ENCODE measurements around the gene MRPL53.

MRPL53 gene

DNA sequence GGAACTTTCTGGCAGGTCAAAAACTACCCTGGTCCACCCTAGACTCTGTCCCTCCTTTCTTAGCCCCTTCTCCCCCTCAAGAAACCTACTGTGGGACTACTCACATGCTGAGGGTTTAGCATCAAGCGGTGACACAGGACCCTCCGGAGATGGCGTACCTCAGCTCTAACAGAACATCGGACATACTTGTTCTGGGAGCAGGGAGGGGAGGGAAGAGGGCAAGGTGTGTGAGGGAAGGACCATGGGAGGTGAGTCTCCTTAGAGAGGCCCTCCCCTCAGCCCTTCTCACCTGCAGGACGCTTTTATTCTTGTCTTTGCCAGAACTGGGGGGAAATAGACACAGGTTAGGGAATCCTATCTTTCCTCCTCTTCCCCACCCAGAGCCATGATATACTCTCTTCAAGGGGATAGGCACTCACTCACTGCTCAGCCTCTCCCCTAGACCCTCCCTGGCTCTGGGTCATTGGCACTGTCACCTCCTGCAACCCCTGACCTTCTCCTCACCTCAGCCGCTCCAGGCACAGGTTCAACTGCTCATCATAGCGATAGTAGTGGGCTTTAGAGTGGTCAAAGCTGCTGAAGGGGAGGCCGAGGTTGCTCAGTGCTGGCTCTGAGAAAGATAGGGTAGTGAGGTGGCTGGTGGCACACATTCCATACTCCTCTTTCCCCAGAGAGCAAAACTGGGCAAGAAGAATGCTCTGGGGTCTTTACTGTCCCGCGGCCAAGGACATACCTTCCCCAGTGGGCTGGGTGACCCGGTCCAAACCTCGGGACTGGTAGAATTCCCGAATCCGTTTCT, 33.2 kb upstream of the MRPL53 start:
- peak overlapping the region in 1 of 2 donors; percentile 10 for H3K4me3 Mint-ChIP-seq
- DNase-seq (no peak), ATAC-seq (no peak)
- peaks cover 66% of the 10 kb centered on the region for H3K4me1 Mint-ChIP-seq
- H3K27ac Mint-ChIP-seq, result peak overlapping the region in 1 of 2 donors; percentile 51
- H3K27me3 Mint-ChIP-seq, result peaks cover 65% of the 10 kb centered on the region
- no peaks in the 10 kb centered on the region for H3K9me3 Mint-ChIP-seq

DNA sequence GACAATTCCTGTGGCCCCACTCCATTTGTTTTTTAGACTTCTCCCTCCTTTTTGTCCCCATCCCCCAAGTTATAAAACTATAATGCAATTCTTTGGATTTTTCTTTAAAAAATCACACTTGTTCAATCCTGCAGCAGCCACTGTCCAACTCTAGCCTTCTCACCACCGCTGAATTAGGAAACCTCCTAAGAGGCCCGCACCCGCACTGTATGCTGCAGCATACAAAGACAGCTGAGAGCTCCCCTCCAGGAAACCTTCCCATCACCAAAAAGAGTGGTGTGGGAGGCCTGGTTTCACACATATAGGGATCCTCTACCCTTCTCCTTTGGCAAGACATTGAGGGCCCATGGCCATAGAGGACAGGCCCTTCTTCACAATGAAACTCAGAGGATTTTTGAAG, 32.1 kb upstream of the MRPL53 start:
- H3K4me1 Mint-ChIP-seq, result peaks cover 67% of the 10 kb centered on the region
- DNase-seq, result no peak
- no peak overlapping the region for H3K27ac Mint-ChIP-seq
- H3K4me3 Mint-ChIP-seq, result peak overlapping the region; percentile 47 to 87
- no peaks in the 10 kb centered on the region for H3K9me3 Mint-ChIP-seq
- H3K27me3 Mint-ChIP-seq, result peaks cover 65% of the 10 kb centered on the region
- no peak for ATAC-seq

DNA sequence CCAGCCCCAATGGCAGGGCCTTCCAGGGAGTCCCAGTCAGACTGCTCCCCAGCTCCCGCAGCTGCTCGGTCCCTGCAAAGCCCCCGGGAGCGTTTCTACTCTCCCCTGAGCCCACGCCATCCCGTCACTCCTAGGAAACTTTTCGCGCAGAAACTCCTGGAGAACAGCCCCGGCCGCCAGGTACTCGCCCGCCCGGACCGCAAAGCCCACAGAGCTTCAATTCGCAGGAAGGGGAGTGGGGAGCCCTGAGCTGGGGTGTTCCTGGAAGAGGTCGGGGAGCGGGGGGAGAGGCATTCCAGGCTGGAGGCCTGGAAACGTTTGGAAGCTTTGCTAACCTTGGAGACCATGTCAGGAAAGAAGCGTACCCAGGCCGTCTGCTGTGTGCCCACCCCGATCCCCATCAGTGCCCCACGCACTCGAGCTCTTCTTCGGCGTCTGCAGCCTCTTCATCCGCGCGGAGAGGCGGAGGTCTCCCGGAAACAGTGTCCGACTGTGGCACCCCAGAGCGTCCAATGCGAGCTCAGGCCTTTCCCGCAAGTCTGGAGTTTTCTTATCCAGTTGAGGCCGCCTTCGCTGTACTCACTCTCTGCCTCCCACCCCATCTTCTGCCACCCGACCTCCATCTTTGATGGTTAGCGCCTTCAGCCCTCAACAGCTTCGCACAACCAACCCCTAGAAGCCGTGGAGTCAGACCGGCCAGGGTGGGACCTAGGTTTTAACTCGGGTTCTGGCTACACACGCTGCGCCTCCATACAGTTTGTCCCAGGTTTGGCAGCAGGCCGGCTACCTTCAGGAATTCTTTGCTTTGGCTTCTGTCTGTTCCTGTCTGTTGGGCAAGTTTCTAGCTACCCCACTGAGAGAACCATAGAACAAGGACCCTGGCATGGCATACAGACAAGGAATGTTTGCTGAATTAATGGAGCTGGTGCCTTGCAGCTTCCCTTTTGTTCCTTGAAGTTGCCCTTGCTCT, 31.3 kb upstream of the MRPL53 start:
- Mint-ChIP-seq H3K27ac (peak overlapping the region in 1 of 2 donors; percentile 46), H3K27me3 (peaks cover 71% of the 10 kb centered on the region), H3K9me3 (no peaks in the 10 kb centered on the region), H3K4me1 (peaks cover 75% of the 10 kb centered on the region), H3K4me3 (peak overlapping the region; percentile 80 to 87)
- no peak for ATAC-seq
- DNase-seq, result no peak

DNA sequence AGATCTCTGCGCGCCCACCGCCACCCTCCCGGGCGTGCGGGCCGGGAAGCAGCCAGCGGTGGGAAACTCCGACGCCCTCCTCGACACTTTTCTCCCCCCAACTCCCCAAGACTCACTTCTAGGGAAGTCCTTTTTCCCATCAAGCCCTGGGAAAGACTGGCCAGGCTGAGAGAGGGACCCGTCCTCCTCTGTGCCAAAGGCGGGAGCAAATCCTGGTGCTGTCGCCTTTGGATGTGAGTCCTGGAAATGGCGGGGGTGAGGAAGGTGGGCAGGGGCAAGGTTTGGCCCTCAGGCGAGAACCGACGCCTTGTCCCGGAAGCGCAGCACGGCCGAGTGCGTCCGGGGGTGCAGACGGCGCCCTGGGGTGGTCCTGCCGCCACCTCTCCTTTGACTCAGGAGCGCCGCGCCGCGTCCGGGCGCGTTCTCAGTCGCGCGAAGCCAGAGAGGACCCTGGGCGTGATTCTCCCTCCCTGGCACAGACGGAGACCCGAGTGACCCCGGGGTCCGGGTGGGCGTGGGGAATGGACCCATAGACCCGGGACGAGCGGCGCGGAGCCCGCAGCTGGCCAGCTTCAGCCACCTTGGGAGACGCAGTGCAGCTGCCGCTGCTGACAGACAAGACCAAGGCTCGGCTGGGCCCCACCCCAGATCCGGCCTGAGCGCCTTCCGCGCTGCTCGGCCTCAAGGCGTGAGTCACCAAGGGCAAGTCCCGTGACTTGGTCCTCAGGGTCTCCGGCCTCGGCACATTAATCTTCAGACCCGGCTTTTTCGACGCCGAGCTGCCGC, 30.4 kb upstream of the MRPL53 start:
- DNase-seq (peak; percentile 67 to 73), ATAC-seq (peak; percentile 51)
- no peaks in the 10 kb centered on the region for H3K9me3 Mint-ChIP-seq
- peaks cover 73% of the 10 kb centered on the region for H3K27me3 Mint-ChIP-seq
- peaks cover 75% of the 10 kb centered on the region for H3K4me1 Mint-ChIP-seq
- peak overlapping the region; percentile 80 to 87 for H3K4me3 Mint-ChIP-seq
- peak overlapping the region in 1 of 2 donors; percentile 64 for H3K27ac Mint-ChIP-seq

DNA sequence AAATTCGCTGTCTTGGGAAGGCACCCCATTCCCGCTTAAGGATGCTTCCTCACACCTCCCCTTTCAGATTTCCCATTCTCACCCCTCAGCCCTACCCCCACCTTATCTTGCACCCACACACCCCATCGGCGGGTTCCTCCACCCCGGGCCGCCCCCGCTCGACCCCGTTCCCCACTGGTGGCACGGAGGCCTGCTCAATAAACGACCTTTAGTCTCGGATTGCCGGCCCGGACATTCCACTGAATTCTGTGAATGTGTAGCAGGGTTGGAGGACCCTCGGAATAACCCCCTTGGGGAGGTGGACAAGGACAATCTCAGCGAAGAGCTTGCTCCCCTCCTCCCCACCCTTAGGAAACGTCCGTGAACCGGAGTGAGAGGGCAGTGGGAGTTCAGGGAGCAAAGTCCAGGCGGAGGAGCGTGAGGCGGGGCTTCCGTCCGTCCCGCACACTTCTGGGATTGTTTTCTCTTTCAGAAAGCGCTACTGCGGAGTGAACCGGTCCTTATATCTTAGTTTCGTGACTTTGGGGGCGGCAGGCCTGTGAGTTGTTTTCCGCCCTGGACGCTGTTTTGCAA, 29.8 kb upstream of the MRPL53 start:
- peaks cover 79% of the 10 kb centered on the region for H3K27me3 Mint-ChIP-seq
- peak overlapping the region; percentile 80 to 87 for H3K4me3 Mint-ChIP-seq
- no peaks in the 10 kb centered on the region for H3K9me3 Mint-ChIP-seq
- no peak for ATAC-seq
- peaks cover 81% of the 10 kb centered on the region for H3K4me1 Mint-ChIP-seq
- H3K27ac Mint-ChIP-seq, result peak overlapping the region in 1 of 2 donors; percentile 64
- no peak for DNase-seq

DNA sequence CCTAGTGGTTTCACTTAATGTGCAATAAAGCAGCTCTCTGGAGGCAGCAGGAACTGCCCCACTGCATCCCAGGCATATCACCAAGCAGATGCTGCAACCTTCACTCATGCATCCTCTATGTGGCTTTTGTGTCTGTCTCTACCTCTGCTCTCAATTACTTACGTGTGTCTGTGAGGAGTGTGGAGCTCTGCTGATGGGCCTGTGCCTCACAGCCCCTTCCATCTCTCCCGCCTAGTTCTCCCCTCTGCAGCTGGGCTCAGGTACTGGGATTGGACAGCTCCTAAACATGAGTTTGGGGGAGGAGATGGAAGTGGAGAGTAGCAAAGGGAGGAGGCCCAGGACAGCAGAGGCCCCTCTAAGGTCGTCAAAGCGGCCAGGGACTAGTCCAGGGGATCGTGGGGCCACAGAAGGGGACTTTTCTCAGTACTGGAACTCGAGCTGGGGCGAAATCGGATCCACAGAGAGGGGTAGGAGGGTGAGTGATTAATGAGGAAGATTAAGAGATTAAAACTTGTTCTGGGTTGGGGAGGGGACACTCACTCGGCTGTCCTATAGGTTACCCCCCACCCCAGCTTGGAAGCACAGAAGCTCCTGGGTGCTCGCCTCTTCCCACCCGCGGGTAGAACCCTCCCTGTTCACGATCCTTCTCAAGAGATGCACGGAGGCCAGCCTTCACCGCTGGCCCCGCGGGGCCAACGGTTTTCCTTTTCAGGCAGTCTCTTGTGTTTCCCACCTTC, 29.0 kb upstream of the MRPL53 start:
- peaks cover 79% of the 10 kb centered on the region for H3K27me3 Mint-ChIP-seq
- peak overlapping the region; percentile 80 to 87 for H3K4me3 Mint-ChIP-seq
- ATAC-seq, result no peak
- no peaks in the 10 kb centered on the region for H3K9me3 Mint-ChIP-seq
- peaks cover 73% of the 10 kb centered on the region for H3K4me1 Mint-ChIP-seq
- H3K27ac Mint-ChIP-seq, result no peak overlapping the region
- DNase-seq, result no peak

DNA sequence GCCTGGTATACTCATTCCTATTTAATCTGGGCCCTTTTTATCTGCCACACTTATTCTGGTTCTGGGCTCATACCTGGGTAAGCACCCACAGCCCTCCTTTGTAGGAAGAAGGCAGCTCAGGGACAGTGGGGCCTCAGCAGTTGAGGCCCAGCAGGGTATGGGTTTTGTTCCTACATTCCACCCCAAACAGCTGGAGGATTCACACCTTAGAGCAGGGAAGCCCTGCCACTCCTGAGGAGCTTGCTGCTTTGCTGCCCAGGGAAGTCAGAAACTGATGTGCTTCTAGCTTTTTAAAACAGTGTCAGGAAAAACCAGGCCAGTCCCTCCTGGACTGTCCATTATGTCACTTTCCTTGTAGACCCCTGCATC, 28.1 kb upstream of the MRPL53 start:
- peaks cover 79% of the 10 kb centered on the region for H3K27me3 Mint-ChIP-seq

DNA sequence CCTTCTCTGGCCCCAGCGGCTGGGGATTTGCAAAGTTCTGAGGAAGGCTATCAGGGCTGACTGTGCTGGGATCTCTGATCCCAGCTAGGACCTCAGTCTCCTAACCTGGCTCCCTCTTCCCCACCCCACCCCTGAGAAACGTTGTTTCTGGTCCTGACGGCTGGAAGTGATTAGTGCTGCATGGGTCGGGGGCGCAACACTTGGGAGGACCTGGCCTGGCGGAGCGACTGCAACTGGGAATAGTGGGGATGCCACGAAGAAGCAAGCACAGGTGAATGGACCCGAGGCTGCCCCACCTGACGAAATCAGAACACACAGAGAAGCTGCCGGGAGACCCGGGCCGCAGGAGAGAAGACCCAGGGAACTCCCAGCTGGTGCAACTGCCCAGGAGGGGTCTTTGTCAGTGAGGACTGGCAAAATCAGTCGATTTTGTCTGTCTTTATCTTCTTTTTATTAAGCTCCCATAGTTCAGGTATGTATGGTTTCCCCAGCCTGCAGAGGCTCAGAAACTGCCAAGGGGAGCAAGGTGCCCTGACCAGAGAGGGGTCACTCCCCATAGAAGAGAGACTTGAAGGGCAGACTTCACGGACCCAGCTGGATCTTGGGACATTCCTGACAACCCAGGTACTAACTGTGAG, 27.6 kb upstream of the MRPL53 start:
- DNase-seq (no peak), ATAC-seq (no peak)
- Mint-ChIP-seq H3K4me1 (peaks cover 60% of the 10 kb centered on the region), H3K27ac (no peak overlapping the region), H3K9me3 (no peaks in the 10 kb centered on the region), H3K4me3 (peak overlapping the region; percentile 20 to 51), H3K27me3 (peaks cover 77% of the 10 kb centered on the region)

More for the DNA sequence above, 28.1 kb upstream of the MRPL53 start:
- ATAC-seq, result no peak
- no peak for DNase-seq
- Mint-ChIP-seq H3K9me3 (no peaks in the 10 kb centered on the region), H3K27ac (no peak overlapping the region), H3K4me1 (peaks cover 65% of the 10 kb centered on the region), H3K4me3 (no peak overlapping the region)

DNA sequence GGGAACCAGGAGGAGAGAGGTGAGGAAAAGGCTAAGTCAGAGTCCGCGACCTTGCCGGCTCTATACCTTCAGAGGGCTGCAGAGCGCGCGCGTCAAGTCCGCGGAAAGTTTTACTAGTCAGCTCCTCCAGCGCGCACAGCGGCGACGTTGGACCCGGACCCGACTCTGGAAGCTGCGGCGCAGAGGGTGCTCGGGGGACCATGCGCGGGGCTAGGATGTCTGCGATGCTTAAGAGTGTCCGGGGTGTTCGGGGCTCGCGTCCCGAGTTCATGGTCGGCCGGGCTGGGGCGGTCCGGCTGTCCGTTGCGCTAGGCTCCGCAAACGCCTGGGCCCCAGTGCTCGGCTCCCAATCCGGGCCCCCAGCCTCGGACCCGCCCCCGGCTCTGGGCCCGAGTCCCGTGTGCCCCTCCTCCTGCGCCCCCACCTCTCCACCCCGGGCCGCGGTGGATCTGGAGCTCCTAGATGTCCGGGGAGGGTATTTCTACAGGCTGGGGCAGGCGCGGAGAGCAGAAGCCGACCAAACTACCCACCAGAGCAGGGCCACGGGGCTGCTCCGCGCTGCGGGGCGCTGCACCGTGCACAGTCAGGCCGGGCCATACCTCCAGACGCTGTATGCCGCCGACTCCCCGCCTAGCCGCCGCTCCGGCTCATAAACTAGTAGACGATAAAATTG, 26.9 kb upstream of the MRPL53 start, which contains the start of gene LBX2:
Gene LBX2 (minus strand): TSS at position 337 of the 673 bp plus-strand sequence. CDS start 66 bp downstream, at position 271.
- peak within 1 kb of the TSS; percentile 88 to 89 for H3K4me3 Mint-ChIP-seq
- no peaks in the 10 kb centered on the region for H3K9me3 Mint-ChIP-seq
- H3K27ac Mint-ChIP-seq, result peak within 1 kb of the TSS; percentile 59 to 66
- peak; percentile 42 for ATAC-seq
- DNase-seq, result peak in 1 of 2 donors; percentile 37
- H3K4me1 Mint-ChIP-seq, result peaks cover 56% of the 10 kb centered on the region
- peaks cover 71% of the 10 kb centered on the region for H3K27me3 Mint-ChIP-seq

DNA sequence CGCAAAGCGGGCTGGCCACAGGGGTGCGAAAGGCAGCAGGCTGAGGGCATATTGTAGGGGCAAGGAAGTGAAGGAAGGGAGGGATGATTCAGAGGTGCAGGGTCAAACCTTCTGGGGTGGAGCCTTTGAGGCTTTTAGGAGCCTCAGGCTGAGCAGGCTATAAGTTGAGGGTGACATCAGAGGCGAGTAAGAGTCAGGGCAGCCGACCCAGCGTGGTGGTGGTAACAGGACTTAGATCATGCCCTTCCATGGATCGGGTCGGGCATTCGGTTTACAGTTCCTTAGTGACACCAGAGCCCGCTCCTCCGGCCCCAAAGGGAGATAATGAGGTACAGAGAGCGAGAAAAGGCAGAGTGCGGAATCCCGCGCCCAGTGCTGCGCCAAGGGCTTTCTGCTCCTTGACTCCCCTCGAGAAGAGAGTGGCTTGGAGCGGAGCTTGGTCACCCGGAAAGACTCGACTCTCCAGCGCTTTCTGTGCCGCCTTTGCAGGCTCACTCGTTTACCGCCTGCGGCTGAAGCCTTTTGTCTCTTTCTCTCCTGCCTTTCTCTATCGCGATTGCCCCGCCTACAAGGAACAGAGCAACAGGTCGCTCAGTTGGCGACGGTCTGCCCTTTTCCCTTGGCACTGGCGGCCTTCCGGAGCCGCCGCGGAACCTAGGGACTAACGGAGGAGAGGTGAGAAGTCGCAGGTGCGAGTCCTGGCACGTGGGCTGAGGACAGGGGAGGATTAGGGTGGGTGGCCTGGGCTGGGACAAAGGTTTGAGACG, 26.2 kb upstream of the MRPL53 start:
- peaks cover 64% of the 10 kb centered on the region for H3K27me3 Mint-ChIP-seq
- peak overlapping the region; percentile 88 to 89 for H3K4me3 Mint-ChIP-seq
- H3K9me3 Mint-ChIP-seq, result no peaks in the 10 kb centered on the region
- peak; percentile 56 for ATAC-seq
- DNase-seq, result peak in 1 of 2 donors; percentile 40
- peak overlapping the region; percentile 59 to 66 for H3K27ac Mint-ChIP-seq
- H3K4me1 Mint-ChIP-seq, result peaks cover 49% of the 10 kb centered on the region

DNA sequence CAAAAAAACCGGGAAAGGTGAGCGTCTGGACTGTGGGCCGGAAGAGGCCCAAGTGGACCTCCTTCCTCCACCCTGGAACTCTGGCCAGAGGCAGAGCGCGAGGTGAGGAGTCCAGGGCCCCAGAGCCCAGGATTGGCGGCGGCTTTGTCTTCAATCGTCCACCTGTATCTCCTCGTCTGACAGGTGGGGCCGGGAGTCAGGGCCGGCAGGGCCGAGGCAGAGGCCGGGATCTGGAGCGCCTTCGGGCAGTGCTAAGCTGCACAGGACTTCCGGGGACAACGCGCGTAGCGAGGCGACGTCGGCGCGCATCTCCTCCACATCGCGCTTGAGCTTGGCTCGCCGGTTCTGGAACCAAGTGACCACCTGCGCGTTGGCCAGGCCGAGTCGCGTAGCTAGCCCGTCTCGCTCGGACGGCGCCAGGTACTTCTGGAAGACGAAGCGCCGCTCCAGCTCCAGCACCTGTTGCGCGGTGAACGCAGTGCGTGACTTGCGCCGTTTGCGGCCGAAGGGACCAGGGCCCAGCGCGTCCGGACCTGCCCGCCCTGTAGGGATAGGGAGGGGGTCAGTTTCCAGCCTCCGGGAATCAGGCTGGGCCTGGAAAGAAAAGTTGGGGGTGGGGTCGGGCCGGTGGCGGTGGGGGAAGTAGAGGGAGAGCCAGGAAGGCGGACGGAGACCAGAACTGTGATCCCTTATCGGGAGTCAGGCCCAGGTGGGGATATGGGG, 25.5 kb upstream of the MRPL53 start:
- ATAC-seq, result peak; percentile 44
- Mint-ChIP-seq H3K4me1 (peaks cover 41% of the 10 kb centered on the region), H3K27me3 (peaks cover 56% of the 10 kb centered on the region), H3K27ac (peak overlapping the region; percentile 56 to 59), H3K9me3 (no peaks in the 10 kb centered on the region), H3K4me3 (peak overlapping the region; percentile 88 to 89)
- peak in 1 of 2 donors; percentile 35 for DNase-seq

DNA sequence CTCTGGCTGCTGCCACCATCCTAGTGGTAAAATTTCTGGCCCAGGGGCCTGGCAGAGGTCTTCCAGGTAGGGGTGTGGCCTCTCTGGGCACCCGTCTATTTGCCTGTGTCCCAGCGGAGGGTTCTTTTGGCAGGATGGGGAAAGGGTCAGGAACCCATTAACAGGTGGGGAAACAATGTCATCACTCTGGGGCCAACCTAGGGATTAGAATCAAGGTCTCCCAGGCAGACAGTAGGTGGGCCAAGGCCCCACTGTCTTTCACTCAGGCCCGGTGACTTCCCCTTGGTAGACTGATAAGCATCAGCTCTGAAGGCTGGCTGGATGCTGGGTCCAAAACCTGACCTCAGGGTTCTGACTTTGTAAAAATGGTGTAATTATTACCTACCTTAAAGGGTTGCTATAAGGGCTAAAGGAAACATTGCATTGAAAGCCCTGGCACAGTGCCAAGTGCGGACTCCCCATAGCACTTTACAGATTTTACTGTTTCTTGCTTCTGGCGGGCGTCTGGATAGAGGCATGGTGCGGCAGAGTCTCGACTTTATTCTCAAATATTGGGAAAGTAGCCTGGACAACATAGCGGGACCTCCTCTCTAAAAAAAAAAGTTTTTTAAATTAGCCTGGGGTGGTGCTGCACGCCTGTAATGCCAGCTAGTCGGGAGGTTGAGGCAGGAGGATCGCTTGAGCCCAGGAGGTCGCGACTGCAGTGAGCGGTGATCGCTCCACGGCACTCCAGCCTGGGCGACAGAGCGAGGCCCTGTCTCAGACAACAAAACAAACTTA, 24.7 kb upstream of the MRPL53 start:
- Mint-ChIP-seq H3K27me3 (peaks cover 49% of the 10 kb centered on the region), H3K4me1 (peaks cover 34% of the 10 kb centered on the region), H3K9me3 (no peaks in the 10 kb centered on the region), H3K4me3 (peak overlapping the region; percentile 88 to 89), H3K27ac (no peak overlapping the region)
- DNase-seq (no peak), ATAC-seq (no peak)
